ENCODE measurements around the gene KRTAP10-4. TPM values are rescaled to one million over a fixed set of nuclear protein-coding genes. Genes with fewer than 3 reads are reported as not detected.

The KRTAP10-4 gene
- total RNA-seq, 1 experiment from 2014 or later: not detected

GRCh38 chr21:44615466-44615865, 41.9 kb downstream of the KRTAP10-4 start:
- Histone ChIP-seq H3K36me3 (ENCODE audit: low read depth) (no peaks in the 10 kb centered on the region), H3K4me2 (no peak overlapping the region), H3K4me3 (no peak overlapping the region), H3K79me2 (ENCODE audit: low read depth) (no peaks in the 10 kb centered on the region), H2AFZ (no peak overlapping the region), H4K20me1 (ENCODE audit: insufficient read depth) (no peaks in the 10 kb centered on the region), H3F3A (ENCODE audit: insufficient read depth, low read depth) (no peaks in the 10 kb centered on the region), H3K4me1 (replicated peaks; ENCODE audit: insufficient read depth) (no peaks in the 10 kb centered on the region), H3K9me3 (ENCODE audit: insufficient read depth, low read depth) (no peaks in the 10 kb centered on the region), H3K27ac (no peak overlapping the region), H3K27me3 (ENCODE audit: insufficient read depth, low read depth) (peaks cover 42% of the 10 kb centered on the region), H3K9me2 (ENCODE audit: insufficient read depth) (no peaks in the 10 kb centered on the region)
- CTCF ChIA-PET: no interaction called here
- POLR2A ChIA-PET (ENCODE audit: unreplicated experiment): no interaction called here
- intact Hi-C loops (cut with micrococcal nuclease; ENCODE audit: unreplicated experiment): no loop called here
- no TSS peak for BruUV-seq (replicated peaks)
- DNase-seq: no peak
- TF ChIP-seq CTCF (conservative IDR thresholded peaks at IDR 0.05) (no peak), EZH2 (IDR thresholded peaks at IDR 0.05; ENCODE audit: low read depth) (no peak)

DNA sequence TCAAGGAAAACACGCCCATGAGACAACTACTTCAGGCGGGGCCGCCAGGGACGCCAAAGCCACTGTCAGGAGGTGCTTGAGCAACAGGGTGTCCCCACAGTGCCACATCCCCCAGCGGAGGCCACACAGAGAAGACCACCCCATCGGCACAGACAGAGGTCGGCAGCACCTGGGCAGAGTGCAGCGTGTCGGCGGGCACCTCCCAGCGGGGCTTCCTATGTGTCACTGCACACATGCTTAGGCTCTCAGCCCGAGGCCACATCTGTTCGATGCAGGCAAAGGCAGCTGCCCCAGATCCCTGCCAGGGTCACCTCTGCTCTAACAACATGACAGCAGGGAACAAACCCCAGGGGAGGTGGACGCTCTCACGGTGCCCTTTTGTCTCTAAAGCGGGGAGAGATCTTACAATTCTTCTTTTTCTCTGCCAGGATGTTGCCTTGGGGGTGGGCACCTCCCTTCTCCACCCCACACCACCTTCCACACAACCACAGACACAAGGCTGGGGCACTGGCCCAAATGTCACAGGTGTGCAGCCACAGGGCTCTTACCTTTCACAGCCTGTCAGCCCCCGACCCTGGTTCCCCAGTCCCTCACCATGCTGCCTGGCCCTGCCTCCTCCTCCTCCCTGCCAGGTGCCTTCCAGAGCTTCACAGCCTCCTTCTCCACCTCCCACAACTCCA, 42.5 kb downstream of the KRTAP10-4 start:
- TF ChIP-seq CTCF (conservative IDR thresholded peaks at IDR 0.05) (no peak), EZH2 (IDR thresholded peaks at IDR 0.05; ENCODE audit: low read depth) (no peak)
- no peaks in the 10 kb centered on the region for H3K4me1 ChIP-seq (replicated peaks; ENCODE audit: insufficient read depth)
- H2AFZ ChIP-seq: no peak overlapping the region
- H3K79me2 ChIP-seq (ENCODE audit: low read depth): no peaks in the 10 kb centered on the region
- H3K4me2 ChIP-seq: no peak overlapping the region
- CTCF ChIA-PET: no interaction called here
- H3K27ac ChIP-seq: no peak overlapping the region
- no peaks in the 10 kb centered on the region for H4K20me1 ChIP-seq (ENCODE audit: insufficient read depth)
- POLR2A ChIA-PET (ENCODE audit: unreplicated experiment): no interaction called here
- H3K36me3 ChIP-seq (ENCODE audit: low read depth): no peaks in the 10 kb centered on the region
- no peaks in the 10 kb centered on the region for H3K9me2 ChIP-seq (ENCODE audit: insufficient read depth)
- no peaks in the 10 kb centered on the region for H3K9me3 ChIP-seq (ENCODE audit: insufficient read depth, low read depth)
- no TSS peak for BruUV-seq (replicated peaks)
- intact Hi-C loops (cut with micrococcal nuclease; ENCODE audit: unreplicated experiment): no loop called here
- H3F3A ChIP-seq (ENCODE audit: insufficient read depth, low read depth): no peaks in the 10 kb centered on the region
- H3K27me3 ChIP-seq (ENCODE audit: insufficient read depth, low read depth): peaks cover 42% of the 10 kb centered on the region
- H3K4me3 ChIP-seq: no peak overlapping the region
- no peak for DNase-seq

- no peak overlapping the region for H3K4me2 ChIP-seq
Measured at GRCh38 chr21:44616591-44616926, 43.0 kb downstream of the KRTAP10-4 start.

More at GRCh38 chr21:44616591-44616926, 43.0 kb downstream of the KRTAP10-4 start:
- CTCF ChIA-PET: no interaction called here
- BruUV-seq (replicated peaks): no TSS peak
- Histone ChIP-seq H3K27me3 (ENCODE audit: insufficient read depth, low read depth) (peaks cover 42% of the 10 kb centered on the region), H3K4me1 (replicated peaks; ENCODE audit: insufficient read depth) (no peaks in the 10 kb centered on the region), H3K9me2 (ENCODE audit: insufficient read depth) (no peaks in the 10 kb centered on the region), H3K4me3 (no peak overlapping the region), H3K36me3 (ENCODE audit: low read depth) (no peaks in the 10 kb centered on the region), H3K27ac (no peak overlapping the region), H3K79me2 (ENCODE audit: low read depth) (no peaks in the 10 kb centered on the region), H2AFZ (no peak overlapping the region), H4K20me1 (ENCODE audit: insufficient read depth) (no peaks in the 10 kb centered on the region), H3K9me3 (ENCODE audit: insufficient read depth, low read depth) (no peaks in the 10 kb centered on the region), H3F3A (ENCODE audit: insufficient read depth, low read depth) (no peaks in the 10 kb centered on the region)
- DNase-seq: no peak
- TF ChIP-seq CTCF (conservative IDR thresholded peaks at IDR 0.05) (no peak), EZH2 (IDR thresholded peaks at IDR 0.05; ENCODE audit: low read depth) (no peak)
- POLR2A ChIA-PET (ENCODE audit: unreplicated experiment): no interaction called here
- intact Hi-C loops (cut with micrococcal nuclease; ENCODE audit: unreplicated experiment): no loop called here
